Stimulated activated CD8-positive, alpha-beta memory T cell treated with anti-CD3 and anti-CD28 coated beads, Interleukin-15, amount 100 ng/mL, for 48 hours (primary cell): Measurements from ENCODE around the gene HNRNPL.
"Not testable (repeated sequence)": the region's sequence is repeated elsewhere in the genome, so short reads cannot be mapped to it uniquely, and the experiment has no call there.

Experiments used
- DNase-seq, 2 donors: peaks; one replicate each; pipeline ENCODE4 v3.0.0-alpha.2; 2020; ENCODE audit warnings: low read depth in 2 of 2

The HNRNPL gene

DNA sequence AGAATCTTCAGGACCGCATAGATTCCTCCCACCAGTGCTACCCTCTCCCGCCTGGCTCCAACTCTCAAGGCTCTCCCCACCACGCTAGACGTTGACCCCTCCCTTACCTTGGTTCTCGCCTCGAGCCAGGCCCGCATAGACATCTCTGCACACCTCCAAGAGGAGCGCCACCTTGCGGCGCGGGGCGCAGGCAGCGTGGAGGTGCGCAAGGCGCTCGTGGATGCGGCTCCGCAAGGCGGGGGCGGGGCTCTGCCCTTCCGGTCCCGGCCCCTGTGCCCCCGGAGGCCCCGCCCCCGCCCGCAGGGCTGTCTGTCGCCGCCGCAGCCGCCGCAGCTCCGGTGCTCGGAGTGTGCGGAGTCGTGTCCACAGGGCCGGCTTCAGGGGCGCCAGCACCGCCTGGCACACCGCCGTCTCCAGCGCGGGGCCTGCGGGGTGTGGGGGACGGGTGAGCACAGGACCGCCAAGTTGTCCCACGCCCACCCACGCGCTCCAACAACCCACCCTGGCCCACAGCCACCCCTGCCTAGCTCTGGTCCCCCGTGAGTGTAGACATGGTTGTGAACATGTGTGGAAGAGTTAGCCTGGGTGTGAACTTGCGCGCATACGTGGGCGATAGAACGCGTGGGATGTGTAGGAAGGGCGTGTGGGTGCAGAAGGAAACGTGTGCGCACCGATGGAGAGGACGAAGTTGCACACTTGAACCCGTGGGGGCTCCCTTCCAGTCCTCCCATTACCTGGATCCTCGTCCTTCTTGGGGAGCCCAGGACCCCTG, 20.2 kb upstream of the HNRNPL start:
- DNase-seq, result peak; percentile 89 to 90

DNA sequence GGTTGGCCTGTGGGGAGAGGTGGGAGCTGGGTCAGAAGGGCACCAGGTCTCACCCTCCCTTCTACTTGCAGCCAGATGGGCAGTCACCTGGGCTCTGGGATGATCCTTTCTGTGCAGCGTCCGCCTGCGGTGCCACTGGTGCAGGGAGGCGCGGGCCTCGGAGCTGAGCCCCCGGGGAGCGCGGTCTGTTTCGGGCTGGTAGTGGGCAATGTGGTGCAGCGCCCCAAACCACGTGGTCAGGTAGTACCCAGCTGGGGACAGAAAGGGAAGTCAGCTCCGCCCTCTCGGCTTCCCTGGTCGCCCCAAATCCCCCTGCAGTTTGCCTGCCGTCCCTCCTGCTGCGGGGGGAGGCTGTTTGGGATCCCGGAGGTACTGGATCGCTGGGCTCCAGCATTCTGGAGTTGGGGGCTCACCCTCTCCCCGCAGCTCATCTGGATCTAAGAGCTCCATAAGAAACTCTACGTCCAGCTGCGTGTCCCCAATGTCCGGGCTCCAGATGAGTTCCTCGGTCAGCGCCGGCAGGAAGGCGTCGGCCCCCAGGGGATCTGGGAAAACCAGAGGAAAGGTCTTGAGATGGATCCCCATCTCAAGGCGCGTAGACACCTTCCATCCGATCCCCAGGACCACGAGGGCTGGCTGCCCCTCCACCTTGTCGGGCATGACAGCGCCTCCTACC, 19.5 kb upstream of the HNRNPL start:
- DNase-seq, result peak in 1 of 2 donors; percentile 22

- DNase-seq, result no peak
Measured at GRCh38 chr19:38868551-38868950, 18.8 kb upstream of the HNRNPL start.

GRCh38 chr19:38867171-38867780, 17.5 kb upstream of the HNRNPL start:
- no peak for DNase-seq

DNA sequence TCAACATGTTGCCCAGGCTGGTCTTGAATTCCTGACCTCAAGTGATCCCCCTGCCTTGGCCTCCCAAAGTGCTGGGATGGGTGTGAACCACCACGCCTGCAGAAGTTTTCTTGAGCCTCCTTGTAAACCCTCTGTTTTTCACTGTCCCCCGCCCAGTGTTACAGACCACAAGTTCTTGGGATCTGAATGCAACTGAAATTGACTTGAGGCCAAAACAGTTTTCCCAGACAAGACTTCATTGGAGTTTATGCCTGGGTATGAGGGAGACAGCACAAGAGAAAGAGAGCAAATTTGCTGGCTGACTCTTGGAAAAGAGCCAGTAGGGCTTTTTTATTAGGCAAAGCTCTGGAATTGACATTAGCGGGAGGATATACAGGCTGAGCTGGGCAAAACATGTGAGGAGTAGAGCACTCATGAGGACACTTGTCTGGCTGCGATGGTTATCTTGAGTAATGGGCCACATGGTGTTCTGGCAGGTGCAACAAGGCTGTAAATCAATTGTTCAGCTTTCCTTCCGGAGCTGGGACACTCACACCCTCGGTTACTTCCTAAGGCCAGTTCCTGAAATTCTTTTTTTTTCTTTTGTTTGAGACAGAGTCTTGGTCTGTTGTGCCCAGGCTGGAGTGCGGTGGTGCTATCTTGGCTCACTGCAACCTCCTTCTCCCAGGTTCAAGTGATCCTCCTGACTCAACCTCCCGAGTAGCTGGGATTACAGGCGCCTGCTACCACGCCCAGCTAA, 12.7 kb upstream of the HNRNPL start:
- DNase-seq, result no peak

GRCh38 chr19:38861368-38861767, 11.6 kb upstream of the HNRNPL start:
- no peak for DNase-seq

DNA sequence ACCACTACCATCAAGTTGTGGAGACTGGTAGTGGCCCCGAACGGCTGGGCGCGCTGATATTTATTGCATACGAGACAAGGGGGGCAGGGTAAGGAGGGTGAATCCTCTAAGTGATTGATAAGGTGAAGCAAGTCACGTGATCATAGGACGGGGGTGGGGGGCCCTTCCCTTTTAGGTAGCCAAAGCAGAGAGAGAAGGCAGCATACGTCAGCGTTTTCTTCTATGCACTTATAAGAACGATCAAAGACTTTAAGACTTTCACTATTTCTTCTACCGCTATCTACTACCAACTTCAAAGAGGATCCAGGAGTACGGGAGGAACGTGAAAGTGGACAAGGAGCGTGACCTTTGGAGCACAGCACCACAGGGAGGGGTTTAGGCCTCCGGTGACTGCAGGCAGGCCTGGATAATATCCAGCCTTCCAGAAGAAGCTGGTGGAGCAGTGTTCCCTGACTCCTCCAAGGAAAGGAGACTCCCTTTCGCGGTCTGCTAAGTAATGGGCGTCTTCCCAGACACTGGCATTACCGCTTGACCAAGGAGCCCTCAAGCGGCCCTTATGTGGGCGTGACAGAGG, 9.9 kb upstream of the HNRNPL start:
- DNase-seq, result not testable (repeated sequence)

DNA sequence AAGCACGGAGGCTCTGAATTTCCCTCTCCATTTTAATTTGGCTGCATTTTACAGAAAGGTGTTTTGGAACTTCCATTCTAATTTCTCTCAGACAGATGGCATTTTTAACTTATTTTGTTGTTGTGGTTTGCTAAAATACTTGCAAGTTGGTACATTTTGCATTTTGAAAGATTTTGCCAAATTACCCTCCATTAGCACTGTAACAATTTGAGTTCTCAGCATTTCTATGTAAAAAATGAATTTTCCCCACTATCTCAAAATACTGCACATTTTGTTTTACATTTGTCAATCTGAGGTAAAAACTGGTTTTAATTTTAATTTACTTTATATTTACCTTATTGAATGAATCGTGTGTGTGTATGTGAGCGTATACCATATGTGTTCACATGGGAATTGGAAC, 7.0 kb upstream of the HNRNPL start:
- no peak for DNase-seq

DNA sequence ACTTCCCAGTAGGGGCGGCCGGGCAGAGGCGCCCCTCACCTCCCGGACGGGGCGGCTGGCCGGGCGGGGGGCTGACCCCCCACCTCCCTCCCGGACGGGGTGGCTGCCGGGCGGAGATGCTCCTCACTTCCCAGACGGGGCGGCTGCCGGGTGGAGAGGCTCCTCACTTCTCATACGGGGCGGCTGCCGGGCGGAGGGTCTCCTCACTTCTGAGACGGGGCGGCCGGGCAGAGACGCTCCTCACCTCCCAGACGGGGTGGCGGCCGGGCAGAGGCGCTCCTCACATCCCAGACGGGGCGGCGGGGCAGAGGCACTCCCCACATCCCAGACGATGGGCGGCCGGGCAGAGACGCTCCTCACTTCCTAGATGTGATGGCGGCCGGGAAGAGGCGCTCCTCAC, 6.0 kb upstream of the HNRNPL start:
- DNase-seq, result not testable (repeated sequence)

DNA sequence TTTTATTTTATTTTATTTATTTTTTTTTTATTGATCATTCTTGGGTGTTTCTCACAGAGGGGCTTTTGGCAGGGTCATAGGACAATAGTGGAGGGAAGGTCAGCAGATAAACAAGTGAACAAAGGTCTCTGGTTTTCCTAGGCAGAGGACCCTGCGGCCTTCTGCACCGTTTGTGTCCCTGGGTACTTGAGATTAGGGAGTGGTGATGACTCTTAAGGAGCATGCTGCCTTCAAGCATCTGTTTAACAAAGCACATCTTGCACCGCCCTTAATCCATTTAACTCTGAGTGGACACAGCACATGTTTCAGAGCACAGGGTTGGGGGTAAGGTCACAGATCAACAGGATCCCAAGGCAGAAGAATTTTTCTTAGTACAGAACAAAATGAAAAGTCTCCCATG, 5.2 kb upstream of the HNRNPL start:
- DNase-seq, result not testable (repeated sequence)

GRCh38 chr19:38853214-38853613, 3.4 kb upstream of the HNRNPL start:
- DNase-seq, result no peak

DNA sequence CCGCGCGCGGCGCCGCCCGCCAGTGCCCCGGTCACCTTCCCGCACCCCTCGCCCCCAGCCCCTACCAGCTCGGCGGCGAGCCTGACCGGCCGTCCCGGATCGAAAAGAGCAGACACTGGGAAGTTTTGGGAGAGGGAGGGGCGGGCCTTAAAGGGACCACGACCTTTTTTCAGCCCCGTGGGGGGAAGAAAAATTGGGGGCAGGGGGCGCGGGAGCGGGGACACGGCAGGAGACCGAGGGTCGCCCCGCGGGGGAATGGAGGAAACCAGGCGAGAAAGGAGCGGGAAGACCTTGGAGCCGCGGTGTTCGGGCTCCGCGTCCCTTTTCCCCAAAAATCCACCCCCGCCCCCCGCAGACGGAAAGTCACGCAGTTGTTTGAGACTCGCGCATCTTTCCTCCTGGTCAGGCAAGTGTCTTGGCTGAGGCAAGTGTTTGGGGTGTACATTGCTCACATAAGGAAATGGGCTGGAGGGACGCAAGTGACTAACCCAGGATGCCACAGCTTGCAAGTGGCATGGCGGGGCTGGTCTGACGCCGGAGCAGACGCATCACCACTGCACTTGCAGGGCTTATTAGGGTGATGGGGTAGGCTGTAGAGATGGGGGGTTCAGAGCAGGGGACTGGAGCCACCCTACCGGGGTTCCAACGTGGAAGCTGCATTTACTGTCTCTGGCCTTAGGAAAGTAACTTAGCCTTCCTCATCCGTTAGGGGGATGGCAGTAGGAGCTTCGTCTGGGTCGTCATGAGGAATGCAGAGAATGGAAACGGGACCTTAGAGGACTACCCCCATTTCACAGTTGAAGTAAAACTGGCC, 2.7 kb upstream of the HNRNPL start:
- peak; percentile 45 to 53 for DNase-seq

DNA sequence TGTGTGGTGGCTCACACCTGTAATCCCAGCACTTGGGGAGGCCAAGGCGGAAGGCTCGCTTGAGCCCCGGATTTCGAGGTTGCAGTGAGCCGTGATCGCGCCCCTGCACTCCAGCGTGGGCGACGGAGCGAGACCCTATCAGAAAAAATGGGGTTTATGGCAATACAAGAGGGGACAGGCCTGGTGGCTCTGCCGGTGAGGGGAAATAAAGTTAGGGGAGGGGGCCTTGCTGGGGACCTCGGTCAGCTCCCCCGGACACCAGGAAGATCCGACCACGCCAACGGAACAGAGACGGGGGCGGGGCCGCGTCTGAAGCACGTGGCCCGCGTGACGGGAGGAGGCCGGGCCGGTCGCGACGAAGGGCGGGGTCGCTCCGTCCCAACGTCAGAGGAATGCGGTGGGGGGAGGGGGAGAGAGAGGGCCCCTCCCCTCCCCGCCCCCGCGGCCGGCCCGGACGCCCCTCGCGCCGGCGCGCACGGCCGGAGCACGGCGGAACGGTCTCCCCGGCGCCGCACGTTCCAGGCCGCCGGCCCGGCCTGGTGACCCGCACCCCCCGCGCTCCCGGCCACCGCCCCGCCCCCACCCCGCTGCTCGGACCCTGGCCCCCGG, 1.9 kb upstream of the HNRNPL start:
- DNase-seq, result peak; percentile 87 to 90

DNA sequence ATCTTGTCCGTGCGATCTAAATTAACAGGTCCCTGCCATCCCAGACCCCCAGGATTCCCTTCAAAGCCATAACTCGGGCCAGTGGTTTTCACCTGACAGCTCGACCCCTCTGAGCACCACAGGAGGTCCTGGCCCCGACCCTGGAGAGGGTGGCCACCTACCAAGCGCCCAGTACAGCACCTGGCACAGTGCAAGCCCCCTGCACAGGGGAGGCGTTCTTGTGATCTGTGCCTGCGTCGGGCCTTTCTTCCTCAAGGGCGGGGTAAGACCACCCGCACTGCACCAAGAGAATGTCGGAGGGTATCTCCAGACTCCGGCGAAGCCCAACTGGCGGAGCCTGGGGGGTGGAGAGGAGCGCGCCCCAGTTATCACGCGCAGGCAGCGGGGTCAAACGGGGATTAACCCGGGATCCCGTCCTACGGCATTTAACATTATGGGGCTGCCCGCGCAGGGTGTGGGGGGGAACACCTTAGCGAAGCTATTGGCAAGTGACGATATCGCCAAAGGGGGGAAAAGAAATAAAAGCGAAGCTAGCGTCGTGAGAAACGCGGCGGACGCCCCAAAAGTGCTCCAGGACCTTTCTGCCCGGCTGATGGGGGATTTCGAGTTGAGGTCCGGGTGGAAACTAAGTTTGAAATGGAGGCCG, 1.3 kb upstream of the HNRNPL start:
- DNase-seq, result no peak

DNA sequence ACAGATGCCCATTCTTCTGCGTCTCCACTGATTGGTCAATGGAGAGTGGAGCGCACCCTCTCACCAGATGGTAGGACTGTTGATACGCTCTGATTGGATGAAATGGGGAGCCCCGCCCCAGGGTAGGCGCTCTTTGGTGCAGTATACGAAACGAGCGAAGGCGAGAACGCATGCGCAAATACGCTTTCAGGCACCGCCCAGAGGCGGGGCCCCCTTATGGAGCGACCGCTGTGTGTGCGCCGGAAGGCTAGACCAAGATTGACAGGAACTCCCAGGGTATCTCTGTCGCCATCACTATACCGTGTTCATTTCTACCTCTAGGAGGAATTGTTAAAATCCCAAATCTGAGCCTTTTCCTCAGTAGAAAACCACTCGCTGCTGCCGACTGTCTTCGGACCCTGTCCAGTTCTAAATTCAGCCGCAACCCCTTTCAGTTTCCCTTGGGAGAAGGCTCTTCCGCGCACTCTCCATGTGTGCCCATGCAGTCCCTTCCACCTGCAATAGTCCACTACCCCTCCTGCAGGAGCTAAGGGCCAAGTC, 720 bp upstream of the HNRNPL start:
- peak in 1 of 2 donors; percentile 98 for DNase-seq

- DNase-seq, result peak; percentile 98 to 99
Measured at GRCh38 chr19:38849147-38849859, 483 bp downstream of the HNRNPL start.

DNA sequence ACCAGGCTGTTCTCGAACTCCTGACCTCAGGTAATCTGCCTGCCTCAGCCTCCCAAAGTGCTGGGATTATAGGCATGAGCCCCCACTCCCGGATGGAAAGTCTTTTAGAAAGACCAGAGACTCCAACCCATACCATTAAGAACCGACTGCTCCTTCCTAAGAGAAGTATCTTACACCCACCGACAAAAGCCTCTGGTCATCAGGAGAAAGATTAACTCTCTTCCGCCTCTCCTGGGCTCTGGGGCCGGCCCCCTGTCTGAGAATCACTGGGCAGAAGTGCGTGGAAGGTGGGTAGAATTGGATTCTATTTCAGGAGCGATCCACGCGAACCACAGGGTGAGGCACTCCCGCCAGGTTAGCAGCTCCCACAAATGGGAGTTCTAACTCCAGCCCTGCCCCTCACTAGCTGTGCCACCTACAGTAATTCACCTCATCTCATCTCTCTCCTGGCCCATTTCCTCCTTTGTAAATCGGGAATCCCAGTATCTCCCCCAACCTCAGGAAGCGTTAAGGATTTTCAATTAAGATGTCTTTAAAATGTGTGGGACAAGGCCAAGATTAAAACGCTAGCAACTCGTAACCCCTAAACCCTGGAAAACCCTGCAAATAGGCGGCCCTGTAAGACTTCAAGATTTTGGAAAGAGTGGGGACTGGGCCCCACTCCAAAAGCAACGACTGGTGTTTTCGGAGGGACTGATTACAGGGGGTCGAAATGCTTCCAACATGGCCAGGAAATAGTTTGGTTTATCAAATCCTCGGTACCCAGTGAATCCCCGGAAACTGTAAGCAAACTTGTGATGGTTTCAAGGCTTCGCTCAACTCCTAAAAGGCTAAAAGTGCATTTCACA, 1.3 kb downstream of the HNRNPL start:
- no peak for DNase-seq

DNA sequence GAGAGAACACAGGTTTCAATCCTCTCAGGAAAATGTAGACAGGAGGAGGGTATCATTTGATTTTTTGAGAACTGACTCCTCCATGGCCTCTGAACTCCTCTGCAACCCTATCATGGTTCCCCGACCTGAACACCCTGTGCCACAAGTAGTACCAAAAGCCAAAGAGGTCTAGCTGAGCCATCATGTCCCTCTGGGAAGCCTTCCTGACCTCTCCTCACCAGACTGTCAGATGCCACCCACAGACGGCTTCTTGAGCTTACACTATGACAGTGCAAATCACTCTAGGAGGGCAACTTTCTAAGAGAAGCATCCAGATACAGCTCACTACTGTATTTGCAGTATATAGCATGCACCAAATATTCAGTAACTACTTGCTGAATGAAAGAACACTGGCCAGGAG, 3.7 kb downstream of the HNRNPL start:
- no peak for DNase-seq
